A549 treated with CpdA at 1 μM for 4 hours (cell line): ENCODE results near the gene CHODL. TPM values are rescaled to one million over a fixed set of nuclear protein-coding genes. Genes with fewer than 3 reads are reported as not detected.

Source experiments
- total RNA-seq: library from RNA; stranded (reverse); fragments of 200-300 nt; extraction: Qiagen RNA extraction; gene quantifications from 5 replicates; pipeline ENCODE4 v1.2.3, GENCODE V29; 2022; ENCODE audit warnings: low read depth

CHODL gene, protein sequence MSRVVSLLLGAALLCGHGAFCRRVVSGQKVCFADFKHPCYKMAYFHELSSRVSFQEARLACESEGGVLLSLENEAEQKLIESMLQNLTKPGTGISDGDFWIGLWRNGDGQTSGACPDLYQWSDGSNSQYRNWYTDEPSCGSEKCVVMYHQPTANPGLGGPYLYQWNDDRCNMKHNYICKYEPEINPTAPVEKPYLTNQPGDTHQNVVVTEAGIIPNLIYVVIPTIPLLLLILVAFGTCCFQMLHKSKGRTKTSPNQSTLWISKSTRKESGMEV
- not detected in 5 replicates for total RNA-seq

DNA sequence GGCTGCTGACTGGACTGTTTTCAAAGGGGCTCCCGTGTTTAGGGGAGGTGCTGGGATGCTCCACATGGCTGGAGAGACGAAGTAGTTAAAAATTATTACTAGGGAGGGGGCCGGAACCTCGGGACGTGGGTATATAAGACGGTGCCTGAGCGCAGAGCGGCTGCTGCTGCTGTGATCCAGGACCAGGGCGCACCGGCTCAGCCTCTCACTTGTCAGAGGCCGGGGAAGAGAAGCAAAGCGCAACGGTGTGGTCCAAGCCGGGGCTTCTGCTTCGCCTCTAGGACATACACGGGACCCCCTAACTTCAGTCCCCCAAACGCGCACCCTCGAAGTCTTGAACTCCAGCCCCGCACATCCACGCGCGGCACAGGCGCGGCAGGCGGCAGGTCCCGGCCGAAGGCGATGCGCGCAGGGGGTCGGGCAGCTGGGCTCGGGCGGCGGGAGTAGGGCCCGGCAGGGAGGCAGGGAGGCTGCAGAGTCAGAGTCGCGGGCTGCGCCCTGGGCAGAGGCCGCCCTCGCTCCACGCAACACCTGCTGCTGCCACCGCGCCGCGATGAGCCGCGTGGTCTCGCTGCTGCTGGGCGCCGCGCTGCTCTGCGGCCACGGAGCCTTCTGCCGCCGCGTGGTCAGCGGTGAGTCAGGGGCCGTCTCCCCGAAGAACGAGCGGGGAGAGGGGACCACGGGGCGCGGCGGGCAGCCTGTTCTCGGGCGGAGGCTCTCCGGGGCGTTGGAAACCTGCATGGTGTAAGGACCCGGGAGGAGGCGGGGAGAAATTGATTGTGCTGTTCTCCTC is at the start of gene CHODL:
CHODL (plus strand) TSS at position 163 of the 793 bp plus-strand sequence; CDS start at position 554, 391 bp downstream.

Other genes with a start within 250 kb of the CHODL start
- not detected in 5 replicates for gene TMPRSS15, start 159.0 kb downstream of the CHODL start, total RNA-seq